ENCODE measurements around the gene OAT. TPM values are rescaled to one million over a fixed set of nuclear protein-coding genes. Genes with fewer than 3 reads are reported as not detected.

Gene OAT
- total and polyA plus RNA-seq, 2 donors (not counting 3 experiments of a cell fraction or from before 2014, with no cell fraction given): 69.9 to 90.8 TPM

DNA sequence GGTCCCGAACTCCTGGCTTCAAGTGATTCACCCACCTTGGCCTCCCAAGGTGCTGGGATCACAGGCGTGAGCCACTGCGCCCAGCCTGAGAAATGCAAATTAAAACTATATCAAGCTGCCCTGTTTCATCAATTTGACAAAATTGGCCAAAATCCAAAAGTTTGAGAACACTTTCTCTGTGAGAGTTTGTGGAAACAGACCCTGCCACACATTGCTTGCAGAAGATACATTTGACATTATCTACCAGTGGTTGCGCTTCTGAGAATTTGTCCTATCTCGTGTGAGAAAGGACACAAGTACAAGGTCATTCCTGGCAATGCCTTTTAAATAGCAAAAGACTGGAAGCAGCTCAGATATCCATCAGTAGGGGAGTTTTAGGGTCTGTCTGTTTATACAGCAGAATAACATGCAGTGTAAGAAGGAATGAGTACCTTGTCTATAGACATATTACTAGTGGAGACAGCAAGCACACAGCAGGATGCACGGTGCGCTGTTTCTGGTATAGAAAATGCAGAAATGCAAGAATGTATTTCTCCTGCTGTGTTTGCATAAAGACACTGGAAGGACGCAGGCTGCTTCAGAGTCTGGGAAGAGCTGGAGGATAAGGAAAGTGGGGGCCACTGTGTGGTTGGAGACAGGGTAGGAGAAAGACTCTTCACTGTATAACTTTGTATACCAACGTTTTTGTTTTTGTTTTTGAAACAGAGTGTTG, 47.2 kb upstream of the OAT start:
- H3K9me3 ChIP-seq (replicated peaks; ENCODE audit: control insufficient read depth, insufficient read depth, low read length): no peaks in the 10 kb centered on the region
- FAIRE-seq (no peak), DNase-seq (ENCODE audit: low read depth, low spot score) (no peak)
- H3K27ac ChIP-seq (ENCODE audit: insufficient read depth, low read depth, low read length): no peak overlapping the region
- no peaks in the 10 kb centered on the region for H3K36me3 ChIP-seq (ENCODE audit: control insufficient read depth in 2 of 2, extremely low read depth in 1 of 2, insufficient read depth in 2 of 2, low read length in 2 of 2)
- no peaks in the 10 kb centered on the region for H3K4me1 ChIP-seq (ENCODE audit: control insufficient read depth, extremely low read depth, insufficient read depth, low read length)
- ChIA-PET CTCF (no interaction called here), POLR2A (no interaction called here)
- intact Hi-C loops (cut with micrococcal nuclease) (no loop called here), dilution Hi-C loops (cut with MboI; ENCODE audit: extremely low pct_ligation_motif_present, low sequenced_read_pairs) (no loop called here)
- H3K9me1 ChIP-seq (replicated peaks; ENCODE audit: control insufficient read depth, extremely low read depth, insufficient read depth, low read length): no peaks in the 10 kb centered on the region
- no peak overlapping the region for H3K9ac ChIP-seq (replicated peaks; ENCODE audit: extremely low read depth, insufficient read depth, low read length)
- no peaks in the 10 kb centered on the region for H3K79me2 ChIP-seq (ENCODE audit: control insufficient read depth, insufficient read depth, low read length)
- no peak overlapping the region for H3K4me2 ChIP-seq (ENCODE audit: insufficient read depth, low read length)
- no peak overlapping the region for H3K4me3 ChIP-seq (replicated peaks in 1 of 3; ENCODE audit: insufficient read depth in 1 of 3, low read depth in 1 of 3, low read length in 3 of 3)
- H2AFZ ChIP-seq (ENCODE audit: low read depth, low read length): no peak overlapping the region
- no peaks in the 10 kb centered on the region for H3K27me3 ChIP-seq (ENCODE audit: control insufficient read depth in 2 of 2, insufficient read depth in 2 of 2, low read length in 2 of 2)
- no TSS peak for BruUV-seq (replicated peaks)
- TF ChIP-seq, protein P1, sequence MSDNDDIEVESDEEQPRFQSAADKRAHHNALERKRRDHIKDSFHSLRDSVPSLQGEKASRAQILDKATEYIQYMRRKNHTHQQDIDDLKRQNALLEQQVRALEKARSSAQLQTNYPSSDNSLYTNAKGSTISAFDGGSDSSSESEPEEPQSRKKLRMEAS (IDR thresholded peaks at IDR 0.05; ENCODE audit: insufficient read depth, insufficient read length): no peak
- no peak for TF ChIP-seq GATA2 (IDR thresholded peaks at IDR 0.05; ENCODE audit: insufficient read depth, insufficient read length, low read depth, low read length)
- H4K20me1 ChIP-seq (replicated peaks; ENCODE audit: control insufficient read depth, extremely low read depth, insufficient read depth, low read length): no peaks in the 10 kb centered on the region

DNA sequence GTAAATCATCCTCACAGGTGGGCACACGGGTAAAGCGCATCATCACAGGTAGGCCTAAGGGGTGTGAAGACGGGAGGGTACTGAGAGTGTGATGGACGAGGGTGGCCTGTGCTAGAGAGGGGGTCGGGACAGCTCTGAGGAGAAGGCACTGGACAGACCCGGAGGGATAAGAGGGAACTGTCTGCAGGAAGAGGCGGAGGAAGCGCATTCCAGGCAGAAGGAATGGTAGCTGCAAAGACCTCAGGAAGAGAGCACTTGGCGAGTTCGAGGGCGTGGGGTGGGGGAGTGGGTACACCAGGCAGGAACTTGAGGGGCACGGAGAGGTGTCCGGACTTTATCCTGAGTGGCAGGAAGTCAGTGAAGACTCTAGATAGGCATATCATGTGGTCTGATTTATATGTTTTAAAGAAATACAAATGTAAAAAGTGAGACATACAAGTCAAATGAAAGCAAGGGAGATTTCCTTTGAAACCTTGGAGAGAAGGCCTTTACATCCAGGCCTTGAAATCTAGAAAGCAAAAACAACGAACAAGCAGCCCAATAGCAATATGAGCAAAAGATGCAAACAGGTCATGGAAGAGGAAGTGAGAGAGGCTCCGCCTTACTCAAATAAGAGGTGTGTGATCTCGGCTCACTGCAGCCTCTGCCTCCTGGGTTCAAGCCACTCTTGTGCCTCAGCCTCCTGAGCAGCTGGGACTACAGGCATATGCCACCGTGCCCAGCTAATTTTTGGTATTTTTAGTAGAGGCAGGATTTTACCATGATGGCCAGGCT, 46.5 kb upstream of the OAT start:
- Histone ChIP-seq H4K20me1 (replicated peaks; ENCODE audit: control insufficient read depth, extremely low read depth, insufficient read depth, low read length) (no peaks in the 10 kb centered on the region), H3K27me3 (ENCODE audit: control insufficient read depth in 2 of 2, insufficient read depth in 2 of 2, low read length in 2 of 2) (no peaks in the 10 kb centered on the region), H3K4me1 (ENCODE audit: control insufficient read depth, extremely low read depth, insufficient read depth, low read length) (no peaks in the 10 kb centered on the region), H3K9me3 (replicated peaks; ENCODE audit: control insufficient read depth, insufficient read depth, low read length) (no peaks in the 10 kb centered on the region), H3K9me1 (replicated peaks; ENCODE audit: control insufficient read depth, extremely low read depth, insufficient read depth, low read length) (no peaks in the 10 kb centered on the region), H3K4me3 (replicated peaks in 1 of 3; ENCODE audit: insufficient read depth in 1 of 3, low read depth in 1 of 3, low read length in 3 of 3) (no peak overlapping the region), H3K79me2 (ENCODE audit: control insufficient read depth, insufficient read depth, low read length) (no peaks in the 10 kb centered on the region), H3K36me3 (ENCODE audit: control insufficient read depth in 2 of 2, extremely low read depth in 1 of 2, insufficient read depth in 2 of 2, low read length in 2 of 2) (no peaks in the 10 kb centered on the region), H3K9ac (replicated peaks; ENCODE audit: extremely low read depth, insufficient read depth, low read length) (no peak overlapping the region), H2AFZ (ENCODE audit: low read depth, low read length) (no peak overlapping the region), H3K4me2 (ENCODE audit: insufficient read depth, low read length) (no peak overlapping the region), H3K27ac (ENCODE audit: insufficient read depth, low read depth, low read length) (no peak overlapping the region)
- CTCF ChIA-PET: no interaction called here
- dilution Hi-C loops (cut with MboI; ENCODE audit: extremely low pct_ligation_motif_present, low sequenced_read_pairs): no loop called here
- POLR2A ChIA-PET: no interaction called here
- intact Hi-C loops (cut with micrococcal nuclease): no loop called here
- no peak for FAIRE-seq
- TF ChIP-seq, protein P1 (IDR thresholded peaks at IDR 0.05; ENCODE audit: insufficient read depth, insufficient read length): no peak
- BruUV-seq (replicated peaks): no TSS peak
- no peak for DNase-seq (ENCODE audit: low read depth, low spot score)
